A673 (cell line): Measurements from ENCODE around the gene EPB41L5.

Source experiments
- EZH2 ChIP-seq: fragments of 200-600 bp; sonication (generic); IDR thresholded peaks from 2 replicates; pipeline ENCODE4 v1.6.1; 2017; ENCODE audit warnings: borderline replicate concordance, low read depth, mild to moderate bottlenecking, mixed read lengths, antibody characterized with exemption, low read length; ENCODE audit not compliant: poor library complexity, severe bottlenecking
- TF ChIP-seq, protein P1 (sequence below): fragments of 300-800, 200-600 bp; sonication (generic); conservative IDR thresholded peaks from 2 replicates; pipeline ENCODE4 v1.5.1; 2017; ENCODE audit warnings: low read depth, mild to moderate bottlenecking, antibody characterized with exemption, low read length, moderate library complexity, mixed read lengths

GRCh38 chr2:120227111-120227991 is 214.5 kb downstream of the EPB41L5 start:
- TF ChIP-seq, protein P1, sequence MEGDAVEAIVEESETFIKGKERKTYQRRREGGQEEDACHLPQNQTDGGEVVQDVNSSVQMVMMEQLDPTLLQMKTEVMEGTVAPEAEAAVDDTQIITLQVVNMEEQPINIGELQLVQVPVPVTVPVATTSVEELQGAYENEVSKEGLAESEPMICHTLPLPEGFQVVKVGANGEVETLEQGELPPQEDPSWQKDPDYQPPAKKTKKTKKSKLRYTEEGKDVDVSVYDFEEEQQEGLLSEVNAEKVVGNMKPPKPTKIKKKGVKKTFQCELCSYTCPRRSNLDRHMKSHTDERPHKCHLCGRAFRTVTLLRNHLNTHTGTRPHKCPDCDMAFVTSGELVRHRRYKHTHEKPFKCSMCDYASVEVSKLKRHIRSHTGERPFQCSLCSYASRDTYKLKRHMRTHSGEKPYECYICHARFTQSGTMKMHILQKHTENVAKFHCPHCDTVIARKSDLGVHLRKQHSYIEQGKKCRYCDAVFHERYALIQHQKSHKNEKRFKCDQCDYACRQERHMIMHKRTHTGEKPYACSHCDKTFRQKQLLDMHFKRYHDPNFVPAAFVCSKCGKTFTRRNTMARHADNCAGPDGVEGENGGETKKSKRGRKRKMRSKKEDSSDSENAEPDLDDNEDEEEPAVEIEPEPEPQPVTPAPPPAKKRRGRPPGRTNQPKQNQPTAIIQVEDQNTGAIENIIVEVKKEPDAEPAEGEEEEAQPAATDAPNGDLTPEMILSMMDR, result no peak
- TF ChIP-seq EZH2, result no peak
